ENCODE results near the gene WDR74.

DNA sequence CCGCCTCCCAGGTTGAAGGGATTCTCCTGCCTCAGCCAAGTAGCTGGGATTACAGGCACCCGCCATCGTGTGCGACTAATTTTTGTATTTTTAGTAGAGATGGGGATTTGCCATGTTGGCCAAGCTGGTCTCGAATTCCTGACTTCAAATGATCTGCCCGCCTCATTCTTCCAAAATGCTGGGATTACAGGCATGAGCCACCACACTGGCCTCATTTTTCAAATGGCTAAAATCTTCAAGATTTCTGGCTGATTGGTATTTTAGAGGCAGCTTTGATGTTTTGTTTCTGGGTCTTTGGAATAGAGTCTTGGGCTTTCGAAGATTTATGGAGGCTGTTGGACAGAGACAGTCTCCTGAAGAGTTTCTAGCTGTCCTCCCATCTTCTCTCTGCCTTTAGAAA is 35.5 kb upstream of the WDR74 start:
- TF ChIP-seq POLR2AphosphoS5 (IDR thresholded peaks at IDR 0.05; ENCODE audit: borderline replicate concordance, low read depth, low read length) (no peak), EZH2 (IDR thresholded peaks at IDR 0.05) (no peak)
